ENCODE results near the gene HOXB8.

DNA sequence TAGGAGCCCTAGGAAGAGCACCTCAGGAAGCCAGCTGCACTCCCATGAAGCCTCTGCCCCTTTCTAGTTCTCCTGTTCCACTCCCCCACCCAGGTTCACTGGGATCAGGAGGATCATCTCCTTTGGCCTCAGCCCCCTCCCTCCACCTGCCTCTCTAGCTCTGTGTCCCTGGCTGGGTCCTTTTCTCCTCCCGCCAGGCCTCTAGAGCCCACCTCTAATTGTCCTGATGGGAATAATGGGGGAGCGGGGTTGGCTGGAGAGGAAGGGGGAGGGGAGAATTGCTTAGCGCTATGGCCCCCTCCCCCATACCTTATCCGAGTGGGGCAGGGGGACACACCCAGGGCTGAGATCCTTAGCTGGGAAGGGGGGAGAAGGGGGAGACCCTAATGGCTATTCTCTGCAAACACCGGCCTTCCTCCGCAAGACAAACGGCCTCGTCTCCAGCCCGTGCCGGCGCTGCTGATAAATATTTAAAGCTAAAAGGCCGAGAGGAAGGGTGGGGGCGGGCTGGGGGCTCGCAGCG lies 5.3 kb downstream of the HOXB8 start:
- TF ChIP-seq, protein P1, sequence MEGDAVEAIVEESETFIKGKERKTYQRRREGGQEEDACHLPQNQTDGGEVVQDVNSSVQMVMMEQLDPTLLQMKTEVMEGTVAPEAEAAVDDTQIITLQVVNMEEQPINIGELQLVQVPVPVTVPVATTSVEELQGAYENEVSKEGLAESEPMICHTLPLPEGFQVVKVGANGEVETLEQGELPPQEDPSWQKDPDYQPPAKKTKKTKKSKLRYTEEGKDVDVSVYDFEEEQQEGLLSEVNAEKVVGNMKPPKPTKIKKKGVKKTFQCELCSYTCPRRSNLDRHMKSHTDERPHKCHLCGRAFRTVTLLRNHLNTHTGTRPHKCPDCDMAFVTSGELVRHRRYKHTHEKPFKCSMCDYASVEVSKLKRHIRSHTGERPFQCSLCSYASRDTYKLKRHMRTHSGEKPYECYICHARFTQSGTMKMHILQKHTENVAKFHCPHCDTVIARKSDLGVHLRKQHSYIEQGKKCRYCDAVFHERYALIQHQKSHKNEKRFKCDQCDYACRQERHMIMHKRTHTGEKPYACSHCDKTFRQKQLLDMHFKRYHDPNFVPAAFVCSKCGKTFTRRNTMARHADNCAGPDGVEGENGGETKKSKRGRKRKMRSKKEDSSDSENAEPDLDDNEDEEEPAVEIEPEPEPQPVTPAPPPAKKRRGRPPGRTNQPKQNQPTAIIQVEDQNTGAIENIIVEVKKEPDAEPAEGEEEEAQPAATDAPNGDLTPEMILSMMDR (conservative IDR thresholded peaks at IDR 0.05 in 1 of 2, IDR thresholded peaks at IDR 0.05 in 1 of 2; ENCODE audit: low read depth in 1 of 2, low read length in 2 of 2), result no peak
- no peak for TF ChIP-seq EZH2 (IDR thresholded peaks at IDR 0.05; ENCODE audit: low read length, missing control alignments)

Measured in fibroblast of lung (primary cell).